Activated CD4-positive, alpha-beta T cell treated with anti-CD3 and anti-CD28 coated beads for 4 hours (primary cell): ENCODE measurements around the gene R3HDM2.

Experiments
- DNase-seq, 2 donors: peaks; one replicate each; pipeline ENCODE4 v3.0.0-alpha.2; 2020

Gene R3HDM2

DNA sequence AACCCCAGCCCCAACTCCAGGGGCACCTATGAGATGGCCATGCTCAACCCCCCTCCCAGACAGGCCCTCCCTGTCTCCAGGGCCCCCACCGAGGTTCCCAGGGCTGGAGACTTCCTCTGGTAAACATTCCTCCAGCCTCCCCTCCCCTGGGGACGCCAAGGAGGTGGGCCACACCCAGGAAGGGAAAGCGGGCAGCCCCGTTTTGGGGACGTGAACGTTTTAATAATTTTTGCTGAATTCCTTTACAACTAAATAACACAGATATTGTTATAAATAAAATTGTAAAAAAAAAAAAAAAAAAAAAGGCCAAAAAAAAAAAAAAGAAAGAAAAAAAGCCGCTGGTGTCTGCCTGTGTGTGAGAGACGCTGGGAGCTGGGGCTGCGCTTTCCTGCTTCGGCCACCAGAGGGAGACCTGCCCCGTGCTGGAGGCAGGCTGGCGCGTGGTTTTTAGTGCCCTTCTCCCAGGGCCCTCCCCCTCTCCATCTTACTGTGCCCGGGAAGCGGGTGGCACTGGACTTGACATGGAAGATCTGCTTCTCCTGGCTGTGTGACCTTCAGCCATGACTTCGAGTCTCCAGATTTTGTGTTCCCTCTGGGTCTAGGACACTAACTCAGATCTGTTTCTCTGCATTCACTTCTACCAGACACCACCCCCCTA, 217.7 kb downstream of the R3HDM2 start:
- peak; percentile 77 to 86 for DNase-seq

DNA sequence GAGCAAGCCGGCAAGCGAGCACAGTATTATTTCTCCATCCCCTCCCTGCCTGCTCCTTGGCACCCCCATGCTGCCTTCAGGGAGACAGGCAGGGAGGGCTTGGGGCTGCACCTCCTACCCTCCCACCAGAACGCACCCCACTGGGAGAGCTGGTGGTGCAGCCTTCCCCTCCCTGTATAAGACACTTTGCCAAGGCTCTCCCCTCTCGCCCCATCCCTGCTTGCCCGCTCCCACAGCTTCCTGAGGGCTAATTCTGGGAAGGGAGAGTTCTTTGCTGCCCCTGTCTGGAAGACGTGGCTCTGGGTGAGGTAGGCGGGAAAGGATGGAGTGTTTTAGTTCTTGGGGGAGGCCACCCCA, 218.2 kb downstream of the R3HDM2 start:
- no peak for DNase-seq

DNA sequence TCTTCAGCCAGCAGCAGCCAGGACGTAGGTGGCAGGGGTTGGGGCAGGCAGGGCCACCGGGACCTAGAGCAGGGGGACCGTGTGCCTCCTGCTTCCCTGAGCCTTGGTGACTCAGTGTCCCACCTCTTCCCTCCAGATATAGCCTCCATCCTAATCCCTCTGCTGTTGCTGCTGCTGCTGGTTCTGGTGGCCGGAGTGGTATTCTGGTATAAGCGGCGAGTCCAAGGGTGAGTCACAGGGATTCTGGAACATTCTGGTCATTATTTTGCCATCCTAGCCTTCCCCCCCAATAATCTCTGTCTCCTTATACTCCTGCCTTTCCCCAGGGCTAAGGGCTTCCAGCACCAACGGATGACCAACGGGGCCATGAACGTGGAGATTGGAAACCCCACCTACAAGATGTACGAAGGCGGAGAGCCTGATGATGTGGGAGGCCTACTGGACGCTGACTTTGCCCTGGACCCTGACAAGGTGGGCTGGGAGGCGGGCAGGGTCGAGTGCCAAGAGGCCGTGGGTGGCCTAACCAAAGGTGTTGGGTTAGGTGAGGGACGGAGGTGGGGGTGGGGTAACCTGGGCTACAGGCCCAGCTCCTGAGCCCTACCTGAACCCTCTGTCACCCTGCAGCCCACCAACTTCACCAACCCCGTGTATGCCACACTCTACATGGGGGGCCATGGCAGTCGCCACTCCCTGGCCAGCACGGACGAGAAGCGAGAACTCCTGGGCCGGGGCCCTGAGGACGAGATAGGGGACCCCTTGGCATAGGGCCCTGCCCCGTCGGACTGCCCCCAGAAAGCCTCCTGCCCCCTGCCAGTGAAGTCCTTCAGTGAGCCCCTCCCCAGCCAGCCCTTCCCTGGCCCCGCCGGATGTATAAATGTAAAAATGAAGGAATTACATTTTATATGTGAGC, 218.8 kb downstream of the R3HDM2 start:
- no peak for DNase-seq

DNA sequence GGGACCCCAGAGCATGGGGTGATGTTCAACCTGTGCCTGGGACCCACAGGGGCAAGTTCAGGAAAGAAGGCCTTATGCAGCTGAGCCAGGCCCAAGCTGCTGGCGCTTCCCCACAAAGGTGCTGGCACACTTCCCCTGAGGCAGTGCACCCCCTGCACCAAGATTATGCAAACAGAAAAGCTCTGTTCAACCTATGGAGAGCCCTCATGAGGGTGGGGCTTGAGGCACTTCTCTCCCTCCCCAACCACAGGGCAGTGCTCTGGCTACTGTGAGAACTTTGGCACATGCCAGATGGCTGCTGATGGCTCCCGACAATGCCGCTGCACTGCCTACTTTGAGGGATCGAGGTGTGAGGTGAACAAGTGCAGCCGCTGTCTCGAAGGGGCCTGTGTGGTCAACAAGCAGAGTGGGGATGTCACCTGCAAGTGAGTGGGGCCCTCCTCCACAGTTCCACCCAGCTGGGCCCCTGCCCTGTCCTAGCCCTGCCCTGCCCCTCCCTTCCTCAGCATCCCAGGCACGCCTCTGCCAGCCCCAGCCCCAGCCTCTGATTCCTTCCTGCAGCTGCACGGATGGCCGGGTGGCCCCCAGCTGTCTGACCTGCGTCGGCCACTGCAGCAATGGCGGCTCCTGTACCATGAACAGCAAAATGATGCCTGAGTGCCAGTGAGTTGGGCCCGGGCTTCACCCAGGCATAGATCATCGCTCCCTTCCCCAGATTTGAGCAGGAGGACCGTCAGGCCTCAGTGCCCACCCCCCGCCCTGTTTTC, 219.7 kb downstream of the R3HDM2 start:
- no peak for DNase-seq

DNA sequence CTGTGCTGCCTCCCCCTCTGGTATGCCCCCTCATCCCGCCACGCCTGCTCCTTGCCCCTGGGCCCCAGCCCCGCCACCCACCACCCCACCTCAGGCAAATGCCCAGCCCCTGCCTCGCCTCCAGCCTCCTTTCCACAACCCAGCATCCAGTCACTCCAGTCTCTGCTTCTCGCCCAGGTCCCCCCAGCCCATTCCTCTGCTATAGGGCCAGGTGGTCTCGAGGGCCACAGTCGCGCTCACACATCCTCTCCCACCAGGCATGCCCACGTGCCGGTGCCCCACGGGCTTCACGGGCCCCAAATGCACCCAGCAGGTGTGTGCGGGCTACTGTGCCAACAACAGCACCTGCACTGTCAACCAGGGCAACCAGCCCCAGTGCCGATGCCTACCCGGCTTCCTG, 220.4 kb downstream of the R3HDM2 start:
- DNase-seq, result no peak

DNA sequence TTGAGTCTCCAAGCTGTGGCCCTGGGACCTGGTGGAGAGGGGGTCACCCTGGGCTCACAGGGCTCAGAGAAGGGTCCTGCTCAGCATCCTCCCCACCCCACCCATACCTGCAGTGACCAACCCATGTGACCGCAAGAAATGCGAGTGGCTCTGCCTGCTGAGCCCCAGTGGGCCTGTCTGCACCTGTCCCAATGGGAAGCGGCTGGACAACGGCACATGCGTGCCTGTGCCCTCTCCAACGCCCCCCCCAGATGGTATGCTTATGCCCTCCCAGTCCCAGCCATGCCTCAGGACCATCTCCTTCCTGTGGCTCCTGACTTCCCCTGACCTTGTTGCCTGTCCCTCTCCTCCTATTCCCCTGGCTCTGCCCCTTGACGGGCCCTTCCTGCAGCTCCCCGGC, 220.9 kb downstream of the R3HDM2 start:
- DNase-seq, result no peak

DNA sequence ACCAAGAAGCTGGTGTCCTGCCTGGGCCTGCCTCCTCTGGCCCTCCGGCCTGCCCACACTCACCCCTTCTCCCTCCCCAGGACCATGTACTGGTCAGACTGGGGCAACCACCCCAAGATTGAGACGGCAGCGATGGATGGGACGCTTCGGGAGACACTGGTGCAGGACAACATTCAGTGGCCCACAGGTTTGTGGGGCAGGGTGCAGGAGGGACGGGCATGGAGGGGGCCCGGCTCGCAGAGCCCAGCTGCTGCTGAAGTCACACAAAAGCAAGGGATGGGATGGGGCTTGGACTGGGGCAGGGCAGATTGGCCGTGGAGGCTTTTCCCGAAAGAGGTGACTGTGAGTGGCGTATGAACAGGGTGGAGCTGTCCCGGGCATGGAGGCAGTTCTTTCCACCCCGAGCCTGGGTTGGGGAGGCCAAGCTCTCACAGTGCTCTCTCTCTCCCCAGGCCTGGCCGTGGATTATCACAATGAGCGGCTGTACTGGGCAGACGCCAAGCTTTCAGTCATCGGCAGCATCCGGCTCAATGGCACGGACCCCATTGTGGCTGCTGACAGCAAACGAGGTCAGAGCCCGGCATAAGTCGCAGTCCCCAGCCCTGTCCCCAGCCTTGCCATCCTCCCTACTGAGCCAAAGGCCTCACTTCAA, 222.1 kb downstream of the R3HDM2 start:
- no peak for DNase-seq

DNA sequence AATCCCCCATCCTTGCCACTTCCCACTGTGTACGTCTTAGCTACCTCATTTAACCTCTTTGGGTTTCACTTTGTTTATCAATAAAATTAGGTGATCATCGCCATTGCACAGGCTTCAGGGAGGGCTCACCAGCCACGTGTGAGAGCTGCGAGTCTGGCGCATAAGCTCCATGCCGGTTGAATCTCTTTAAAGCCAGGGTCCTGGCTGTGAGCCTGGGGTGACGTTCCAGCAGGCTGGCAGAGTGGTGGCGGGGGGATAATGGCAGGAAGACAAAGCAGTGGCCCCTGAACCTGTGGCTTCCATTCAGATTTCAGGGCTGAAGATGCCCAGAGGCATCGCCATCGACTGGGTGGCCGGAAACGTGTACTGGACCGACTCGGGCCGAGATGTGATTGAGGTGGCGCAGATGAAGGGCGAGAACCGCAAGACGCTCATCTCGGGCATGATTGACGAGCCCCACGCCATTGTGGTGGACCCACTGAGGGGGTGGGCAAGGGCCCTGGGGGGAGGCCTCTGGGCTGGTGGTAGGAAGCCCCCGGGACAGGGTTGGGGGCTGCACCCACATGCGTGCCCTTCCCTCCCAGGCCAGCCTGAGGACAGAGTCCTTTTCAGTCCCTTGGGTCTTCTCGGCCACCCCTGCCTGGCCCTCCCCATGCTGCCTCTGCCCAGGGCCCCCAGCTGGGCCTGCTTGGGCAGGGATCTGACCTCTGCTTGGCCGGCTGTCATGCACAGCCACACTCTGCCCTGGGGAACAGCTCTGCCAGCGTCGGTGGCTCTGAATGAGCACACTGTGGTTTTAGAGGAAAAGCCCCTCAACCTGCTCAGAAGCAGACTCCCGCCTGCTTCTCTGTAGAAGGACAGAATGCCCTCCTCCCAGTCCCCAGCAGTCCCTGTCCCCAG, 222.9 kb downstream of the R3HDM2 start:
- no peak for DNase-seq

DNA sequence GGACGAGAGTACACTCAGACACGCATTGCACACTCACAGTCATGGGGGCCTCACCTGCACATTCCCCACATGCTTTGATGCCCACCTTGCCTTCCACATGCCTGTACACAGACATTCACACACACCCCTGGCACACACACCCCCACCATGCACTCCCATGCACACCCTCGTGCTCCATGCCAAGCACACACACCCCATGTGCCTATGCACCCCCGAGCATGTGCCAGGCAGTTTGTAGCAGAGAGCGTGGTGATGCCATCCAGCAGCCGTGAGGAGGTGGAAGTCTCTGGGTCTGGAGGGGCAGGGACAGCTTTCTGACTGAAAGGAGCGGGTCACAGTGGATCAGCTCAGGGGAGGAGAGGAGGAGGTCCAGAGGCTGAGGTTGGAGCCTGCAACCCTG, 224.9 kb downstream of the R3HDM2 start:
- DNase-seq, result no peak

DNA sequence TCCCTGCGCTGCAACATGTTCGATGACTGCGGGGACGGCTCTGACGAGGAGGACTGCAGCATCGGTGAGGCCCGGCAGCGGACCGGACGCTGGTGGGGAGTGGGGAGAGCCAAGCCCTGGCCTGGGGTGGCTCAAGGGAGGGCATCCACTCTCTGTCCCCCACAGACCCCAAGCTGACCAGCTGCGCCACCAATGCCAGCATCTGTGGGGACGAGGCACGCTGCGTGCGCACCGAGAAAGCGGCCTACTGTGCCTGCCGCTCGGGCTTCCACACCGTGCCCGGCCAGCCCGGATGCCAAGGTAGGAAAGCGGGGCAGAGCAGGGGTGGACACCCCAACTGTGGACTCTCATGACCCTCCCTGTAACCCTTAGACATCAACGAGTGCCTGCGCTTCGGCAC, 225.7 kb downstream of the R3HDM2 start:
- no peak for DNase-seq

DNA sequence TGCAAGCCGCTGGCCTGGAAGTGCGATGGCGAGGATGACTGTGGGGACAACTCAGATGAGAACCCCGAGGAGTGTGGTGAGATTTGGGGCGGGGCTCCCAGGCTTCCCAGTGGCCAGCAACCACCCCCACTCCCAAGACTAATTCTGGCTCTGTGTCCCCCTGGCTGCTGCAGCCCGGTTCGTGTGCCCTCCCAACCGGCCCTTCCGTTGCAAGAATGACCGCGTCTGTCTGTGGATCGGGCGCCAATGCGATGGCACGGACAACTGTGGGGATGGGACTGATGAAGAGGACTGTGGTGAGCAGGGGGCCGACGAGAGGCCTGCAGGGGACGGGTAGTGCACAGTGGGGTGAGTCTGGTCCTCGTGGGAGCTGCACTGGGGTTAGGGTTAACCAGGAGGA, 226.4 kb downstream of the R3HDM2 start:
- no peak for DNase-seq

DNA sequence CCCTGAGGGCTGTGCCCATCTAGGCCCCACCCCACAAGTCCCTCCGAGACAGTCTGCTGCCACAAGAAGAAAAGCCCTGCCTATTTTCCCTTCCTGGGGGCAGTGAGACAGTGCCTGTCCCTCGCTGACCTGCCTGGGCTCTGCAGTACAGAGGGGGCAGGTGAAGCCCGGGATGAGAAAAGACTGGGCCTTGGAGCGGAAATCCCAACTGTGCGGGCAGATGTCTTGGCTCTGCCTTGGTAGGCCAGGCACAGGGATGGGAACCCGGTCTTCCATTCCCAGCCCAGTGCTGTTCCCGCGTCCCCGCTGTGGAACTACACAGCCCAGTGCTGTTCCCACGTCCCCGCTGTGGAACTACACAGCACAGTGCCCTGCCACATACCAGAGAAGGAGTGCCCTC, 227.1 kb downstream of the R3HDM2 start:
- no peak for DNase-seq
